Tibial nerve (tissue), 4 donors: Measurements from ENCODE around the gene CST2.

Source experiments
- CTCF ChIP-seq, 5 experiments: fragments of 200-600 bp in 3 of 5; fragments of 450-650 bp in 2 of 5; sonication (generic) in 3 of 5; IDR thresholded peaks; one replicate each; pipeline ENCODE4 v1.5.1; 2016 to 2019; ENCODE audit warnings: antibody characterized with exemption in 5 of 5, mild to moderate bottlenecking in 3 of 5, moderate library complexity in 2 of 5
- EP300 ChIP-seq, 2 donors: sonication (generic); formaldehyde crosslinking; IDR thresholded peaks; one replicate each; pipeline ENCODE4 v1.6.1; 2017; ENCODE audit warnings: antibody characterized with exemption in 2 of 2, mild to moderate bottlenecking in 1 of 2

GRCh38 chr20:23867152-23867776 is 40.7 kb upstream of the CST2 start:
- TF ChIP-seq CTCF (IDR thresholded peaks at IDR 0.05) (no peak), EP300 (IDR thresholded peaks at IDR 0.05) (no peak)
